Right cardiac atrium (tissue), 5 donors: ENCODE results near the gene SLC25A13. TPM values are rescaled to one million over a fixed set of nuclear protein-coding genes. Genes with fewer than 3 reads are reported as not detected.

Experiments used
- ATAC-seq, 2 donors: fragments of 200-7000 bp; cut with Tn5 transposase; one replicate each; pipeline versions ENCODE4 v1.8.0 to v1.9.1; 2020; ENCODE audit warnings: moderate library complexity in 2 of 2, mild to moderate bottlenecking in 1 of 2
- DNase-seq, 3 donors: peaks; one replicate each; pipeline ENCODE4 v3.0.0-alpha.2; 2020
- H3K27ac ChIP-seq: one replicate; pipeline ENCODE4 v1.5.1; 2013; ENCODE audit warnings: mild to moderate bottlenecking, low read length, control low read depth, moderate library complexity
- H3K27me3 ChIP-seq: one replicate; pipeline ENCODE4 v1.6.1; 2013; ENCODE audit not compliant: control insufficient read depth, insufficient read depth
- H3K4me1 ChIP-seq: one replicate; pipeline ENCODE4 v1.6.1; 2013; ENCODE audit warnings: low read length; ENCODE audit not compliant: control insufficient read depth, insufficient read depth
- H3K4me3 ChIP-seq: one replicate; pipeline ENCODE4 v1.5.1; 2013; ENCODE audit warnings: low read length, control low read depth
- H3K9me3 ChIP-seq: one replicate; pipeline ENCODE4 v1.6.1; 2013; ENCODE audit warnings: low read length; ENCODE audit not compliant: control insufficient read depth
- WGBS: extraction: QIAGEN DNeasy Blood & Tissue Kit; methylation state at CpG from one replicate; pipeline ENCODE4 v1.1.7; 2013; 5-methylcytosine and 5-hydroxymethylcytosine counted together
- intact Hi-C, 4 donors: fragments of 100-400 bp; cut with DNase I; formaldehyde crosslinking; loops; one replicate each; pipeline versions ENCODE4 v1.11.0 to v1.14.0; 2022 to 2023
- polyA plus RNA-seq: library from polyadenylated mRNA; stranded (reverse); fragments of 200-250 nt; gene quantifications from one replicate; pipeline ENCODE4 v1.2.3, GENCODE V29; 2013
- total RNA-seq, 4 donors: library from RNA; stranded (reverse); fragmentation: NEBNext Ultra II Directional; extraction: Animal tissue kit (Norgen Biotek cat#: 25700); gene quantifications; one replicate each; pipeline ENCODE4 v1.2.1, GENCODE V29; 2021
- donor health status: healthy with polysubstance abuse.
- donor health status: DM: no; HTN: yes; CAD: no.
- donor health status: DM: no; HTN: no; CAD: no.
- donor health status: DM: no; HTN: yes; CAD: no; lungs with severe emphysema.
- donor health status: DM: yes; HTN: yes; CAD: no.

Gene SLC25A13
- total and polyA plus RNA-seq, 5 donors: 4.5 to 23.3 (median 12.1) TPM

DNA sequence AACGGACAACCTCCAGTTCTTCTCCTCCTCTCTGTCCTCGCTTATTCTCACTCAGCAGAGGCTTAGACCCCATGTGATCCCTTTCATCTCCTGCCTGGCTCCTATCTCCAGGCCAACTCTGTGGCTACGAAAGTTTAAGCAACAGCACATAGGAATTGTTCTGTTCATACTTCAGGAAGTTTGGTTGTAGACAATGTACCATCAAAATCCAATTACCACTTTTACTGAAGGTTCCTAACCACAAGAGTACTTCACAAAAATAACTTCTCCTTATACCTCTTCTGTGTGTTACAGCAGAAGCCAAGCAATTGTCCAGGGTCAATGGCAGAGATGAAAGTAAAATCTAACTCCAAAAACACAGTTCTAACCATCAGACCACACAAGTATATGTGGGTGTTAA lies 80.0 kb downstream of the SLC25A13 start:
- WGBS: 85% methylated on average over 3 of the region's 3 CpGs
- intact Hi-C loops: no loop called here

DNA sequence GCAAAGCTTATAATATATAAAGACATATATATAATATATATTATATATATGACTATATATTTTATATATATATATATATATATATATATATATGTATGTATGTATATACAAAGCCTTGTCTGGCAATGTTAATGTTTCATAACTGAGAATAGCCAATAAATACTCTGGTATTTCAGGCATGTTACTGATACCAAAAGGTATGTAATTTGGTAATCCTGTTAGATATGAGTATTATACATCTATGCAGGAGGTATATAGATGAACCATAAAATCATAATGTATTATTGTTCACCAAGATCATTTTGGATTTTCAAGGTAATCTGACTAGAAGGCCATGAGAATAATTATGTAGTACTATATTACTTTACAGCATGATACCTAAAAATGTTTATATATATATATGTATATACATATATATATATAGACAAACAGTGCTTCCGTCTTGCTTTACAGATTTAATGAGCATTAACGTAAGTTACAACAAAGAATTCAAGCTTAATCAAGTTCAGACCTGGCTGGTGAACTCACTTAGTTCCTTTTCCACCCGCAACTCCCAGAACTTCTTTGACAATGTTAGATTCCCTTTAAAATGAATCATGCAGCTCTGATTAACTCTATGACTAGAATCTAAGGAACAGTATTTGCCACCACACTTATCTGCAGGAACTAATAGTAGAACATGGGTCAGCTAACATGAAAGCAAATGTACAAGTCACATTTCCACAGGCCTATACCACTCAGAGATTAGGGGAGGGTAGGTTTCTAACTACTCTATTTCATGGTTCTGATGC lies 82.7 kb downstream of the SLC25A13 start:
- peaks cover 9% of the 10 kb centered on the region for H3K4me1 ChIP-seq
- no peaks in the 10 kb centered on the region for H3K27me3 ChIP-seq
- ATAC-seq (no peak), DNase-seq (no peak)
- no peak overlapping the region for H3K4me3 ChIP-seq
- intact Hi-C loops: no loop called here
- 97% methylated on average over 3 of the region's 3 CpGs for WGBS
- no peak overlapping the region for H3K27ac ChIP-seq
- no peaks in the 10 kb centered on the region for H3K9me3 ChIP-seq

More for the DNA sequence above, 80.0 kb downstream of the SLC25A13 start:
- no peak overlapping the region for H3K4me3 ChIP-seq
- peaks cover 4% of the 10 kb centered on the region for H3K4me1 ChIP-seq
- no peak for DNase-seq
- no peaks in the 10 kb centered on the region for H3K27me3 ChIP-seq
- no peaks in the 10 kb centered on the region for H3K9me3 ChIP-seq
- no peak for ATAC-seq
- no peak overlapping the region for H3K27ac ChIP-seq

DNA sequence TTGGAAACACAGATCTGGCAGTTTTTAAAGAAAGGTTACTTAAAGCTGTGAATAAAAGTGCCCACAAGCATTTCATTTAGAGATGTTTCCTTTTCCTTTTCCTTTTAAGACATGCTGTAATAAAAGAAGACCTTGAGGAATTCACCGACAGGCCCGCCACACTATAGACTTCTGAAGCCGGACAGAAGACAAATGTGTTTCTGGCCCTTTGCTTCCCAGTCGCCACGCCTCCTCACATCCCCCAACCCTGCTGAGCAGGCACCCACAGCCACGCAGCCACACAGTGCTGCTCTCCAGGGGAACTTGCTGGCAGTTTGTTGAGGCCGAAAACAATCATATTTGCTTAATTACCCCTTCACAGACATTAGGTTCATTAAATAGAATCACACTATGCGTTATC lies 83.4 kb downstream of the SLC25A13 start:
- WGBS: 68% methylated on average over 8 of the region's 8 CpGs
- DNase-seq: no peak
- Histone ChIP-seq H3K9me3 (no peaks in the 10 kb centered on the region), H3K27ac (no peak overlapping the region), H3K4me3 (no peak overlapping the region), H3K27me3 (no peaks in the 10 kb centered on the region), H3K4me1 (peaks cover 9% of the 10 kb centered on the region)
- intact Hi-C loops: no loop called here
- ATAC-seq: no peak

DNA sequence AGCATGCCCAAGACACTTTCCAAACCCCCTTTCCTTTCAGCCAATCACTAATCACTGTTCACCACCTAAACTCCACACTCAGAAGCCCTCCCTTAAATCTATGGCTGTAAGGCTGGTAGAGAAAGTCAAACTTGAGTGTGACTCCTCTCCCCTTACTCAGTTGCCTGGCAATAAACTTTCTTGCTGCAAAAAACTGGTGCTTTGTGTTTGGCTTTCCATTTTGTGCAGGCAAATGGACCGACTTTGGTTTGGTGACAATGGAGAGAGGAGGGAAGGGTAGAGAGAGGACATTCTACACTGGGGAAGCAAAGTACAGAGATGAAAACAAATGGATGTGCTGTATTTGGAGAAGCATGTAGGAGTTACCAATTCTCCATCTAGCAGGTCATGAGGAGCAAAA lies 84.9 kb downstream of the SLC25A13 start:
- Histone ChIP-seq H3K9me3 (no peaks in the 10 kb centered on the region), H3K4me3 (no peak overlapping the region), H3K4me1 (peaks cover 9% of the 10 kb centered on the region), H3K27ac (peak overlapping the region; percentile 80), H3K27me3 (no peaks in the 10 kb centered on the region)
- intact Hi-C loops: no loop called here
- DNase-seq: no peak
- ATAC-seq: no peak
- WGBS: 98% methylated on average over 1 of the region's 1 CpG

DNA sequence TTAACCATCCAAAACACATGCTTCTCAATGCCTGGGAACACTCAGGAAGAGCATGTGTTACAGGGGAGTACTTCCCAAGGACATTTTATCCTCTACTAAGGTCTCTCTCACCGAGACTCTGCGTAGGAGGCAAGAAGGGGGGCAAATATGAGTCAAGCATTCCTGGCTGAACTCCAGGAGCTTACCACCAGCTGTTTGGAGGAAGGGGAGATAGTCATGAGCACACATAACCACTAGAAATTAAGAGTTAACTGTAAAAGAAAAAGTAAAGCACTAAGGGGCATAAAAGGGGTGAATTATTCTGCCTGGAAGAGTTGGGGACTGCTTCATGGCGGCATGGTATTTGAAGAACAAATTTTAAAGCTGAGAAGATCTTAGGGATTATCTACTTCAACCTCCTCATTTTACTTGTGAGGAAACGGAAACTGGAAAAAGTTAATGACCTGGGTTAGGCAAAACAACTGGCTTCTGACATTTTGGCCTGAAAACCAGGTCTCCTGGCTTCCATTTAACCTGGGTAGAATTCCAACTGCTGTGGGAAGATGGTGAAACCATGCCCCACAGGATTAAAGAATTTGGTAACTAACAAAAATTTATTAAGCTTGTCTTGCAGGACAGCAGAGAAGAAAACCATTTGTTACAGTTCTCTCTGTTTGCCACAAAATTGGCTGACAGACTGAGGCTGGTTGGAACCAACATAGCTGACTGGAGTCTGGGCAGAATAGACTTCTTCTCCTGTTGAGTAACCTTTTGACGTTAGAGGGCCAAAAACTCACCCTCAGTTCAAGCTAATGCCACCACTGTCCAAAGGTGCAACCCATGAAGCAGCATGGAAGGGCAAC lies 85.5 kb downstream of the SLC25A13 start:
- H3K27ac ChIP-seq: peak overlapping the region; percentile 80
- H3K4me1 ChIP-seq: peaks cover 9% of the 10 kb centered on the region
- WGBS: 31% methylated on average over 5 of the region's 5 CpGs
- H3K27me3 ChIP-seq: no peaks in the 10 kb centered on the region
- DNase-seq (peak in 2 of 3 donors; percentile 61 to 62), ATAC-seq (peak; percentile 83 to 93)
- intact Hi-C loops: no loop called here
- H3K9me3 ChIP-seq: no peaks in the 10 kb centered on the region
- H3K4me3 ChIP-seq: no peak overlapping the region

- ATAC-seq: no peak
- DNase-seq: no peak
- Histone ChIP-seq H3K27ac (no peak overlapping the region), H3K4me1 (peaks cover 9% of the 10 kb centered on the region), H3K27me3 (no peaks in the 10 kb centered on the region), H3K4me3 (no peak overlapping the region), H3K9me3 (no peaks in the 10 kb centered on the region)
- intact Hi-C loops: no loop called here
- 72% methylated on average over 2 of the region's 2 CpGs for WGBS
These were observed 86.6 kb downstream of the SLC25A13 start for GRCh38 chr7:96235281-96235680.

GRCh38 chr7:96233528-96234154 lies 88.3 kb downstream of the SLC25A13 start:
- Histone ChIP-seq H3K4me1 (peaks cover 9% of the 10 kb centered on the region), H3K4me3 (no peak overlapping the region), H3K27me3 (no peaks in the 10 kb centered on the region), H3K27ac (no peak overlapping the region), H3K9me3 (no peaks in the 10 kb centered on the region)
- DNase-seq (no peak), ATAC-seq (no peak)
- intact Hi-C loops: no loop called here
- WGBS: 91% methylated on average over 5 of the region's 5 CpGs

GRCh38 chr7:96233084-96233483 lies 88.8 kb downstream of the SLC25A13 start:
- Histone ChIP-seq H3K27ac (no peak overlapping the region), H3K4me1 (peaks cover 9% of the 10 kb centered on the region), H3K9me3 (no peaks in the 10 kb centered on the region), H3K4me3 (no peak overlapping the region), H3K27me3 (no peaks in the 10 kb centered on the region)
- DNase-seq (no peak), ATAC-seq (no peak)
- 95% methylated on average over 3 of the region's 3 CpGs for WGBS
- intact Hi-C loops: no loop called here

DNA sequence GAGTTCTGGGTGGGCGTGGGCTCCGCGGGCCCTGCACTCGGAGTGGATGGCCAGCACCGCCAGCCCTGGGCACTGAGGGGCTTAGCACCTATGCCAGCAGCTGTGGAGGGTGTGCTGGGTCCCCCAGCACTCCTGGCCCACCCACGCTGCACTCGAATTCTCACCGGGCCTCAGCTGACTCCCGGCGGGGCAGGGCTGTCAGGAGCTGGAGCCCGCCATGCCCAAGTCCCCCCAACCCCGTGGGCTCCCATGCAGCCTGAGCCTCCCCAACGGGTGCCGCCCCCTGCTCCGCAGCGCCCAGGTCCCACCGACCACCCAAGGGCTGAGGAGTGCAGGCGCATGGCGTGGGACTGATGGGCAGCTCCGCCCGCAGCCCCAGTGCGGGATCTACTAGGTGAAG lies 93.1 kb downstream of the SLC25A13 start:
- 98% methylated on average over 22 of the region's 22 CpGs for WGBS
- Histone ChIP-seq H3K9me3 (no peaks in the 10 kb centered on the region), H3K4me3 (no peak overlapping the region), H3K27me3 (no peaks in the 10 kb centered on the region), H3K27ac (no peak overlapping the region), H3K4me1 (peaks cover 1% of the 10 kb centered on the region)
- peak in 1 of 2 donors; percentile 18 for ATAC-seq
- peak in 1 of 3 donors; percentile 41 for DNase-seq
- intact Hi-C loops: loop anchor here in 1 of 4 donors (10.0 kb wide), 1 partner anchor 326 kb away; no protein-coding TSS in a partner anchor

DNA sequence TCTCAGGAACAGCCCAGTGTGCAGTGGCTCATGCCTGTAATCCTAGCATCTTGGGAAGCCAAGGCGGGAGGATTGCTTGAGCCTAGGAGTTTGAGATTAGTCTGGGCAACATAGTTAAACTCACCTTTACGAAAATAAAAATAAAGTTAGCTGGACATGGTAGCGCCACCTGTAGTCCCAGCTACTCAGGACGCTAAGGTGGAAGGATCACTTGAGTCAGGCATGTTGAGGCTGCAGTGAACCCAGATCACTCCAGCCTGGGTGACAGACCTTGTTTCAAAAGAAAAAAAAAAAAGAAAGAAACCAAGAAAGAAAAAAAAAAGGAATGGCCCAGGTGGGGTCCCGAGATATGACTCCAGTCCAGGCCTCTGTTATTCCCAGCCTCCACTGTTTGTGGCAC lies 96.6 kb downstream of the SLC25A13 start:
- peaks cover 1% of the 10 kb centered on the region for H3K4me1 ChIP-seq
- ATAC-seq (no peak), DNase-seq (no peak)
- 98% methylated on average over 5 of the region's 5 CpGs for WGBS
- intact Hi-C loops: loop anchor here in 1 of 4 donors (10.0 kb wide), 1 partner anchor 330 kb away; no protein-coding TSS in a partner anchor
- no peaks in the 10 kb centered on the region for H3K9me3 ChIP-seq
- H3K27me3 ChIP-seq: no peaks in the 10 kb centered on the region
- H3K27ac ChIP-seq: no peak overlapping the region
- H3K4me3 ChIP-seq: no peak overlapping the region

DNA sequence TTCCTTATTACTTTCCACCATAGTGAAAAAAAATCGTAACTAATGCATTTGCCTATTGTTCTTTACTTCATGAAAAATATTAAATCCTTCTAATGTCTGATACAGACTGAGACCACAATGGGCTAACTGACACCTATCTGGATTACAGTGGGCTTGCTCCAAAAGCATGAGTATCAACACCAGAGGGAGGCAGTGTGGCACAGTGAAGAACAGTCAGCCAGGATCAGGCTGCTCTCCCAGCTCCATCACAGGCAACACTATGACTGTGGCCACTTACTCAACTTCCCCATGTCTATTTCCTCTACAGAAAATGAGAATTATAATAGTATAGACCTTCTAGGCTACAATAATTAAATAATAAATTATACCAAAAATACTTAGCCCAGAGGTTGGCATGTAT lies 97.2 kb downstream of the SLC25A13 start:
- Histone ChIP-seq H3K4me1 (peaks cover 1% of the 10 kb centered on the region), H3K4me3 (no peak overlapping the region), H3K27ac (no peak overlapping the region), H3K27me3 (no peaks in the 10 kb centered on the region), H3K9me3 (no peaks in the 10 kb centered on the region)
- 92% methylated on average over 1 of the region's 1 CpG for WGBS
- DNase-seq (no peak), ATAC-seq (peak in 1 of 2 donors; percentile 37)
- intact Hi-C loops: loop anchor here in 1 of 4 donors (10.0 kb wide), 1 partner anchor 330 kb away; no protein-coding TSS in a partner anchor
